Measurements from ENCODE around the gene SLC2A10.

DNA sequence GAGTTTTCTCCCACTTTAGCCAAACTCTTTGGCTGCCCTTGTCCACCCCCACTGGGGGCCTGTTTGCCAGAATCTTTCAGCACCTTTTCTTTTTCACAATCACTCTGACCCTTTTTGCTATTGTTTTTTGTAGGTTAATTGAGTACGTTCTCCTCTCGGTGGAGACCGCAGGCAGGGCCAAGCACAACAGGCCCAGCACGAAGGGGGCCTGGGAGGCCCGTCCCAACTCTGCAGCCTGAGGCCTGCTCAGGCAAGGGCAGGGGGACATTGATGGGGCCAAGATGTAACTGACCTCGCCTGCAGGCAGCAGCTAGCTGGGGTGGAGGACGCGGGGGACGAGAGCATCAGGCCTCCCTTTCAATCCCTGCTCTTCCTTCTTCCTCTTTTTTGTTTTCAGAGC is 47.7 kb downstream of the SLC2A10 start:
- TF ChIP-seq FOXA1 (IDR thresholded peaks at IDR 0.05) (no peak), ARNT (IDR thresholded peaks at IDR 0.05) (no peak)

Measured in HEK293T (cell line).